NCI-H1694 (cell line): Measurements from ENCODE around the gene NAV2.
"Not testable (repeated sequence)": the region's sequence is repeated elsewhere in the genome, so short reads cannot be mapped to it uniquely, and the experiment has no call there.

ENCODE experiments used
- DNase-seq: peaks from one replicate; lab custom pipeline; 2025; lab: John Stamatoyannopoulos, UW

The NAV2 gene

GRCh38 chr11:20055312-20055711 is 342.7 kb downstream of the NAV2 start:
- peak; percentile 31 for DNase-seq

GRCh38 chr11:20056109-20056949 is 343.7 kb downstream of the NAV2 start:
- no peak for DNase-seq

- DNase-seq: no peak
These were observed 344.6 kb downstream of the NAV2 start for GRCh38 chr11:20056950-20057943.

GRCh38 chr11:20058749-20059458 is 346.3 kb downstream of the NAV2 start:
- no peak for DNase-seq

GRCh38 chr11:20059587-20060021 is 347.0 kb downstream of the NAV2 start:
- no peak for DNase-seq

GRCh38 chr11:20060181-20060580 is 347.5 kb downstream of the NAV2 start:
- DNase-seq: no peak

- no peak for DNase-seq
These were observed 348.1 kb downstream of the NAV2 start for GRCh38 chr11:20060647-20061205.

- no peak for DNase-seq
These were observed 349.1 kb downstream of the NAV2 start for GRCh38 chr11:20061776-20062175.

GRCh38 chr11:20064961-20065405 is 352.3 kb downstream of the NAV2 start:
- DNase-seq: no peak

GRCh38 chr11:20065406-20065805 is 352.8 kb downstream of the NAV2 start:
- DNase-seq: no peak

GRCh38 chr11:20066013-20066782 is 353.6 kb downstream of the NAV2 start:
- DNase-seq: no peak

GRCh38 chr11:20066783-20067156 is 354.1 kb downstream of the NAV2 start:
- DNase-seq: no peak

GRCh38 chr11:20067665-20068064 is 355.0 kb downstream of the NAV2 start:
- DNase-seq: no peak

- no peak for DNase-seq
These were observed 356.1 kb downstream of the NAV2 start for GRCh38 chr11:20068691-20069090.

- DNase-seq: no peak
These were observed 357.8 kb downstream of the NAV2 start for GRCh38 chr11:20070459-20070858.

- DNase-seq: no peak
These were observed 363.0 kb downstream of the NAV2 start for GRCh38 chr11:20075627-20076026.

- DNase-seq: no peak
These were observed 366.2 kb downstream of the NAV2 start for GRCh38 chr11:20078846-20079245.

GRCh38 chr11:20080032-20080685 is 367.5 kb downstream of the NAV2 start:
- no peak for DNase-seq

- DNase-seq: no peak
These were observed 368.7 kb downstream of the NAV2 start for GRCh38 chr11:20081336-20081735.

GRCh38 chr11:20083877-20084276 is 371.2 kb downstream of the NAV2 start:
- DNase-seq: not testable (repeated sequence)
